Uterus (tissue), 4 donors: Measurements from ENCODE around the gene ING3. TPM values are rescaled to one million over a fixed set of nuclear protein-coding genes. Genes with fewer than 3 reads are reported as not detected.

ENCODE experiments used
- DNase-seq, 2 donors: peaks; one replicate each; pipeline ENCODE4 v3.0.0-alpha.2; 2019 to 2020
- H3K27ac ChIP-seq, 2 donors: fragments of 200-600 bp; sonication (generic); 1 replicate in 1 of 2; 2 replicates in 1 of 2; pipeline ENCODE4 v1.5.1; 2016 to 2018
- H3K27me3 ChIP-seq, 2 donors: fragments of 200-600 bp; sonication (generic); one replicate each; pipeline ENCODE4 v1.5.1; 2018 to 2019; ENCODE audit warnings: control low read depth in 1 of 2
- H3K36me3 ChIP-seq, 2 donors: fragments of 200-600 bp; sonication (generic); one replicate each; pipeline ENCODE4 v1.5.1; 2019; ENCODE audit warnings: control low read depth in 1 of 2
- H3K4me1 ChIP-seq, 2 donors: fragments of 200-600 bp; sonication (generic); one replicate each; pipeline ENCODE4 v1.5.1; 2018 to 2019; ENCODE audit warnings: control low read depth in 1 of 2
- H3K4me3 ChIP-seq, 2 donors: fragments of 200-600 bp; sonication (generic); 1 replicate in 1 of 2; 2 replicates in 1 of 2; pipeline ENCODE4 v1.5.1; 2018 to 2019; ENCODE audit warnings: mild to moderate bottlenecking in 1 of 2
- H3K9me3 ChIP-seq, 2 donors: fragments of 200-600 bp; sonication (generic); one replicate each; pipeline ENCODE4 v1.5.1; 2019; ENCODE audit warnings: control low read depth in 1 of 2
- POLR2A ChIP-seq, 2 donors: fragments of 450-650 bp; IDR thresholded peaks; one replicate each; pipeline ENCODE4 v1.6.1; 2016; ENCODE audit warnings: antibody characterized with exemption in 2 of 2, mild to moderate bottlenecking in 1 of 2, moderate library complexity in 1 of 2
- intact Hi-C: fragments of 100-400 bp; cut with DNase I; formaldehyde crosslinking; loops from one replicate; pipeline ENCODE4 v1.15.1; 2023; ENCODE audit warnings: low total_unique reads
- total RNA-seq, 4 donors: library from RNA; depleted of rRNA in 3 of 4; stranded (reverse); fragments of >200 nt in 3 of 4; gene quantifications; one replicate each; pipeline versions ENCODE4 v1.1.0 to v1.2.4, GENCODE V29; 2014 to 2023
- TF ChIP-seq, protein P1 (sequence below), 4 experiments: fragments of 200-600 bp in 2 of 4; fragments of 450-650 bp in 2 of 4; sonication (generic) in 2 of 4; IDR thresholded peaks; one replicate each; pipeline ENCODE4 v1.5.1; 2016 to 2019; ENCODE audit warnings: antibody characterized with exemption in 4 of 4, mild to moderate bottlenecking in 2 of 4, moderate library complexity in 1 of 4
- donor health status: DM: yes; HTN: yes; CAD: no.

ING3 gene
- total RNA-seq, 4 donors from 2014 or later: 16.4 to 37.7 (median 21.3) TPM

DNA sequence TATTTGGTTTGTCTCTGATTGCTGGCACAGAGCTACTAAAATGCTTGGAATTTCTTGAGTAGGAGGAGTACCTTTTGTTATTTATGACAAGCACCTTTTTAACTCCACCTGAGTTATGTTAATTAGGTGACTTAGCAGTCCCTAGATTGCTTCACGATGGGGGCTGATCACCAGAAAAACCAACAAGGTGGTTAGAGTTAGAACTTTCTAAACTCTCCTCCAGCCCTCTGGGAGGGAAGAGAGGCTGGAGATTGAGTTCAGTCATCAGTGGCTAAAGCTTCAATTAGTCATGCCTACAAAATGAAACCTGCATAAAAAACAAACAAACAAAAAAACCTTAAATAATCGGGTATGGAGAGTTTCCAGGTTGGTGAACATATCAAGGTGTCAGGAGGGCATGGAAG, 23.6 kb upstream of the ING3 start:
- H3K36me3 ChIP-seq: no peaks in the 10 kb centered on the region
- H3K27ac ChIP-seq: no peak overlapping the region
- H3K9me3 ChIP-seq: no peaks in the 10 kb centered on the region
- no peaks in the 10 kb centered on the region for H3K27me3 ChIP-seq
- TF ChIP-seq, protein P1, sequence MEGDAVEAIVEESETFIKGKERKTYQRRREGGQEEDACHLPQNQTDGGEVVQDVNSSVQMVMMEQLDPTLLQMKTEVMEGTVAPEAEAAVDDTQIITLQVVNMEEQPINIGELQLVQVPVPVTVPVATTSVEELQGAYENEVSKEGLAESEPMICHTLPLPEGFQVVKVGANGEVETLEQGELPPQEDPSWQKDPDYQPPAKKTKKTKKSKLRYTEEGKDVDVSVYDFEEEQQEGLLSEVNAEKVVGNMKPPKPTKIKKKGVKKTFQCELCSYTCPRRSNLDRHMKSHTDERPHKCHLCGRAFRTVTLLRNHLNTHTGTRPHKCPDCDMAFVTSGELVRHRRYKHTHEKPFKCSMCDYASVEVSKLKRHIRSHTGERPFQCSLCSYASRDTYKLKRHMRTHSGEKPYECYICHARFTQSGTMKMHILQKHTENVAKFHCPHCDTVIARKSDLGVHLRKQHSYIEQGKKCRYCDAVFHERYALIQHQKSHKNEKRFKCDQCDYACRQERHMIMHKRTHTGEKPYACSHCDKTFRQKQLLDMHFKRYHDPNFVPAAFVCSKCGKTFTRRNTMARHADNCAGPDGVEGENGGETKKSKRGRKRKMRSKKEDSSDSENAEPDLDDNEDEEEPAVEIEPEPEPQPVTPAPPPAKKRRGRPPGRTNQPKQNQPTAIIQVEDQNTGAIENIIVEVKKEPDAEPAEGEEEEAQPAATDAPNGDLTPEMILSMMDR (IDR thresholded peaks at IDR 0.05): no peak
- TF ChIP-seq POLR2A (IDR thresholded peaks at IDR 0.05): no peak
- H3K4me1 ChIP-seq: no peaks in the 10 kb centered on the region
- DNase-seq: no peak
- no peak overlapping the region for H3K4me3 ChIP-seq
- intact Hi-C loops: no loop called here

DNA sequence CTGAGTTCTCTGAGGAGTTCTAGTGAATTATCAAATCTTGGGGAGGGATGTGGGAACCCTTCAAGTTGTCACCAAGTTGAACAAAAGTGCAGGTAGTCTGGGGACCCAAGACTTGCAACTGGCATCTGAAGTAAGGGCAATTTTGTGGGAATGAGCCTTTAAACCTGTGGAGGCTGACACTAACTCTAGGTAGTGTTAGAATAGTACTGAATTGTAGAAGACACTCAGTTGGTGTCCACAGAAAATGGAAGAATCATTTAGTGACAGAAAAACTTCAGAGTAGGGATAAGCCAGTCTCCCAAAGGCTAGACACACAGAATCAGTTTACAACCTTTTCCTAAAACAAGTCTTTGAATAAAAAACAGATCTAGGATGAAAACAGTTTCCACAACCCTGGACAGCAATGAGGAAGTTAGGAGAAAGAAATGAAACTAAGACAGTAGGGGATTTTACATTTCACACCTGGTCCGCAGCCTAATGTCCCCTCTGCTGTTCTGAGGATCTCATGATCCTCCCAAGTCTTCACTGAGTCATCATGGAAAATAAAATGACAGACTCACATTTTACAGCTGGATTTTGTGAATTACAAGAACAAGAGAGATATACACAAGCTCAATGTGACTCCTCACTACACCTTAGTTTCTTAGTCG, 23.0 kb upstream of the ING3 start:
- Histone ChIP-seq H3K9me3 (no peaks in the 10 kb centered on the region), H3K36me3 (no peaks in the 10 kb centered on the region), H3K27me3 (no peaks in the 10 kb centered on the region), H3K4me3 (no peak overlapping the region), H3K4me1 (no peaks in the 10 kb centered on the region), H3K27ac (no peak overlapping the region)
- no peak for TF ChIP-seq POLR2A (IDR thresholded peaks at IDR 0.05)
- TF ChIP-seq, protein P1 (IDR thresholded peaks at IDR 0.05): no peak
- intact Hi-C loops: no loop called here
- no peak for DNase-seq

DNA sequence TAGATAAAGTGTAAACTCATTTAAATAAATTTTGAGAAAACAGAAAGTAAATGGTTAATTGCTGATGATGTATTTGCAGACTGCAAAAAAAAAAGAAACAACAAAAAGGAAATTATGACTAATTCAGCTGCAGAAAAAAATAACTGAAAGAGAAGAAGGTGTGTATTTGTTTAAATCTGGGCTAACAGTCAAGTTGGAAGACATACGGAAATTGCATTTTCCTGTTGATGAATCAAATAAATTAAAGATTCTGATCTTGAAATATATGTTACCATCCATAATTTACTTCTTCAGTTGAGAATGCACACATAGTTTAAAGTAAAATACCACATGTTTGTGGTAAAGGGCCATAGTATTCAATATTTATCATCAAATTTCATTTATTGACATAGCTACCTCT, 19.3 kb upstream of the ING3 start:
- H3K27me3 ChIP-seq: no peaks in the 10 kb centered on the region
- no peak overlapping the region for H3K4me3 ChIP-seq
- no peak for DNase-seq
- no peaks in the 10 kb centered on the region for H3K9me3 ChIP-seq
- H3K4me1 ChIP-seq: no peaks in the 10 kb centered on the region
- intact Hi-C loops: no loop called here
- H3K36me3 ChIP-seq: no peaks in the 10 kb centered on the region
- TF ChIP-seq, protein P1 (IDR thresholded peaks at IDR 0.05): no peak
- no peak for TF ChIP-seq POLR2A (IDR thresholded peaks at IDR 0.05)
- H3K27ac ChIP-seq: no peak overlapping the region

DNA sequence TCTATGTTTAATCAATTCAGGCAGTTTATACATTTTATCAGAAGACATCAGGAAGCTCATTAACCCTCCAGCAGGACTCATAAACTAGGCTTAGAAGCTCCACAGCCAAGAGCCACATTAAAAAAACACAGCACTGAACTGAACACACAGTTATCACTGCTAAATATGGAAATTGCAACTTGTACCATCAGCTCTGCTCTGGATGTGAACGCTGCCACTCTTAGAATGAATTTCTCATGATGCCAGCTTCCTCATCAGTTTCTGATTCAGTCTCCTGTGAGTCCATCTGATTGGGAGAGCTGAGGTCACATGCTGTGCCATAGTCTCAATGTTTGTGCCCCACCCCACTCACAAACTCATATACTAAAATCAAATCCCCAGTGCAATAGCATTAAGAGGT, 17.1 kb upstream of the ING3 start:
- Histone ChIP-seq H3K27me3 (no peaks in the 10 kb centered on the region), H3K9me3 (no peaks in the 10 kb centered on the region), H3K36me3 (no peaks in the 10 kb centered on the region), H3K27ac (no peak overlapping the region), H3K4me1 (no peaks in the 10 kb centered on the region), H3K4me3 (no peak overlapping the region)
- intact Hi-C loops: no loop called here
- no peak for DNase-seq
- TF ChIP-seq, protein P1 (IDR thresholded peaks at IDR 0.05): no peak
- TF ChIP-seq POLR2A (IDR thresholded peaks at IDR 0.05): no peak

DNA sequence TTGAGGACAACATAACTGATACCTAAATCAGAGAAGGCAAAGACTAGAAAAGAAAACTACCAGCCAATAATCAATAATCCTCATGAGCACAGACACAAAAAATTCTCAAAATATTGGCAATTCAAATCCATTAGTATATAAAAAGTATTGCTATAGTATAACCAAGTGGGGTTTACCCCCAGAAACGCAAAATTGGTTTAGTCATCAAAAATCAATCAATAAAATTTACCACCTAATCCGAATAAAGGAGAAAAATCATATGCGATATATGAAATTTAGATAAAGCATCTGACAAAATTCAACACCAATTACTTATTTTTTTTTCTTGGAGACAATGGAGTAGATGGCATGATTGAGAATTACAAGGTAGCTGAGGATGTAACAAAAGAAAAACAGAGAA, 11.2 kb upstream of the ING3 start:
- Histone ChIP-seq H3K9me3 (no peaks in the 10 kb centered on the region), H3K27me3 (no peaks in the 10 kb centered on the region), H3K36me3 (no peaks in the 10 kb centered on the region), H3K4me3 (no peak overlapping the region), H3K27ac (no peak overlapping the region), H3K4me1 (no peaks in the 10 kb centered on the region)
- intact Hi-C loops: no loop called here
- TF ChIP-seq POLR2A (IDR thresholded peaks at IDR 0.05): no peak
- TF ChIP-seq, protein P1 (IDR thresholded peaks at IDR 0.05): no peak
- DNase-seq: no peak
